ENCODE results near the gene KIF6.

DNA sequence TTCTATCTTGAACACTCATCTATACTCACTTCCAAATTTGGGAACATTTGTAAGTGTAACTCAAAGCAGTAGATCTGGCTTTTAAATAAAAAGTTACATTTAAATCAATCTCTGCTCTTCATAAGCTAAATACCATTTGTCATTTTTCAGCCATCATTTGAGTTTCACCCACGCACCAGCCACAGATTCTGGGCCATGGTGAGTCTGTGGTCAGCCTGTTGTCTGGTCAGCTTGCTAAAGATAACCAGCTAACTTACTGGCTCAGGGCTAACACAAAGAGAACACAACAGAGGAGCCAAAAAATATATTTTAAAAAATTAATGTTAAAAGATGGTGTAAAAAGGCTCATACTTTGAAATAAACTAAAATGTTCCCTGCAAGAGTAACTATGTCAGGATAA lies 181.3 kb downstream of the KIF6 start:
- TF ChIP-seq CTCF (IDR thresholded peaks at IDR 0.05) (no peak), POLR2A (IDR thresholded peaks at IDR 0.05) (no peak), EP300 (IDR thresholded peaks at IDR 0.05; ENCODE audit: low read depth) (no peak)
